HG03469 (cell line): ENCODE data around the gene SMIM26.

Experiments
- ATAC-seq: cut with Tn5 transposase; IDR thresholded peaks from one replicate; pipeline ENCODE4 v1.9.1; 2021; ENCODE audit warnings: mild to moderate bottlenecking, moderate library complexity, moderate number of reproducible peaks; ENCODE audit not compliant: unreplicated experiment

The SMIM26 gene

GRCh38 chr20:18578581-18578980, 11.3 kb downstream of the SMIM26 start:
- ATAC-seq, result no peak

- no peak for ATAC-seq
Measured at GRCh38 chr20:18580012-18580411, 12.8 kb downstream of the SMIM26 start.

GRCh38 chr20:18585134-18585533, 17.9 kb downstream of the SMIM26 start:
- no peak for ATAC-seq

- peak; percentile 84 for ATAC-seq
Measured at GRCh38 chr20:18587665-18588573, 20.7 kb downstream of the SMIM26 start, which contains the start of gene DTD1. TSS of gene DTD1 (plus strand) at chr20:18588054. CDS start at chr20:18588073, 19 bp downstream.

GRCh38 chr20:18588574-18588933, 21.3 kb downstream of the SMIM26 start:
- ATAC-seq, result no peak

GRCh38 chr20:18589941-18590674, 22.9 kb downstream of the SMIM26 start:
- no peak for ATAC-seq

GRCh38 chr20:18596270-18596669, 29.0 kb downstream of the SMIM26 start:
- ATAC-seq, result no peak

GRCh38 chr20:18609741-18610140, 42.5 kb downstream of the SMIM26 start:
- ATAC-seq, result no peak

- ATAC-seq, result no peak
Measured at GRCh38 chr20:18611492-18611891, 44.3 kb downstream of the SMIM26 start.

GRCh38 chr20:18613553-18613952, 46.3 kb downstream of the SMIM26 start:
- ATAC-seq, result no peak

GRCh38 chr20:18614244-18614643, 47.0 kb downstream of the SMIM26 start:
- no peak for ATAC-seq

- no peak for ATAC-seq
Measured at GRCh38 chr20:18615020-18615650, 47.9 kb downstream of the SMIM26 start.
